Mammary epithelial cell (primary cell): ENCODE results near the gene PLEK.

Experiments used
- EZH2 ChIP-seq: IDR thresholded peaks from 2 replicates; pipeline ENCODE4 v1.6.1; 2012; ENCODE audit warnings: low read length, inconsistent platforms, borderline replicate concordance
- TF ChIP-seq, protein P1 (sequence below), 2 donors: IDR thresholded peaks in 1 of 2; conservative IDR thresholded peaks in 1 of 2; 2 replicates each; pipeline ENCODE4 v1.5.1; 2011 to 2012; ENCODE audit warnings: inconsistent platforms in 2 of 2, low read length in 2 of 2, mild to moderate bottlenecking in 2 of 2, control low read depth in 1 of 2, low read depth in 1 of 2; ENCODE audit not compliant: insufficient read depth in 1 of 2; ENCODE audit errors: extremely low read depth in 1 of 2

DNA sequence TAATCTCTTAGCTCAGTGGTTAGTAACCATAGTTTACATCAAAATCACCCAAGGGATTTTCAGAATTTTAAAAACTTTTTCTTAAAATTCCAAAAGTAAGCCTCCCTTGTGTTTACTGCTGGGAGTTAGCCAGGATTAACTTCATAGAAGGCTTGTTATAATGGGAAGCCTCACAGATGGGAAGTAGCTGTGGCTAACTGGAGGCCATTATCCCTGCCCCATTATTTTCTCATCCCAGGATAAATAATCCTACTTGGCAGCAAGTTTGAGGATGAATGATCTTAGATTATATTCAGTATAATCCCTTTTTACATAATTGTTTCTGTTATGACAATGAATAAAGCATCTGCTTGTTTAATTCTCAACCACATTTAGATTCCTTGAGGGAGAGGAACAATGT lies 25.5 kb downstream of the PLEK start:
- TF ChIP-seq, protein P1, sequence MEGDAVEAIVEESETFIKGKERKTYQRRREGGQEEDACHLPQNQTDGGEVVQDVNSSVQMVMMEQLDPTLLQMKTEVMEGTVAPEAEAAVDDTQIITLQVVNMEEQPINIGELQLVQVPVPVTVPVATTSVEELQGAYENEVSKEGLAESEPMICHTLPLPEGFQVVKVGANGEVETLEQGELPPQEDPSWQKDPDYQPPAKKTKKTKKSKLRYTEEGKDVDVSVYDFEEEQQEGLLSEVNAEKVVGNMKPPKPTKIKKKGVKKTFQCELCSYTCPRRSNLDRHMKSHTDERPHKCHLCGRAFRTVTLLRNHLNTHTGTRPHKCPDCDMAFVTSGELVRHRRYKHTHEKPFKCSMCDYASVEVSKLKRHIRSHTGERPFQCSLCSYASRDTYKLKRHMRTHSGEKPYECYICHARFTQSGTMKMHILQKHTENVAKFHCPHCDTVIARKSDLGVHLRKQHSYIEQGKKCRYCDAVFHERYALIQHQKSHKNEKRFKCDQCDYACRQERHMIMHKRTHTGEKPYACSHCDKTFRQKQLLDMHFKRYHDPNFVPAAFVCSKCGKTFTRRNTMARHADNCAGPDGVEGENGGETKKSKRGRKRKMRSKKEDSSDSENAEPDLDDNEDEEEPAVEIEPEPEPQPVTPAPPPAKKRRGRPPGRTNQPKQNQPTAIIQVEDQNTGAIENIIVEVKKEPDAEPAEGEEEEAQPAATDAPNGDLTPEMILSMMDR (conservative IDR thresholded peaks at IDR 0.05 in 1 of 2, IDR thresholded peaks at IDR 0.05 in 1 of 2; ENCODE audit: extremely low read depth in 1 of 2, insufficient read depth in 1 of 2, low read depth in 1 of 2, low read length in 2 of 2), result no peak
- TF ChIP-seq EZH2, result no peak
